NCI-H146 treated with DMSO at 0.1 percent for 48 hours (cell line): ENCODE results near the gene OSBPL5.
"Not testable (repeated sequence)": the region's sequence is repeated elsewhere in the genome, so short reads cannot be mapped to it uniquely, and the experiment has no call there.

Source experiments
- DNase-seq: peaks from one replicate; lab custom pipeline; 2025; ENCODE audit not compliant: unreplicated experiment; lab: John Stamatoyannopoulos, UW

The OSBPL5 gene

GRCh38 chr11:3183523-3183922, 18.4 kb upstream of the OSBPL5 start:
- no peak for DNase-seq

- DNase-seq: no peak
Observed at GRCh38 chr11:3182462-3182852, 17.3 kb upstream of the OSBPL5 start.

- DNase-seq: no peak
Observed at GRCh38 chr11:3181725-3182461, 16.8 kb upstream of the OSBPL5 start.

GRCh38 chr11:3180869-3181268, 15.8 kb upstream of the OSBPL5 start:
- no peak for DNase-seq

- DNase-seq: no peak
Observed at GRCh38 chr11:3178349-3178748, 13.2 kb upstream of the OSBPL5 start.

GRCh38 chr11:3177931-3178330, 12.8 kb upstream of the OSBPL5 start:
- DNase-seq: no peak

- DNase-seq: no peak
Observed at GRCh38 chr11:3176487-3176886, 11.4 kb upstream of the OSBPL5 start.

- no peak for DNase-seq
Observed at GRCh38 chr11:3175194-3175593, 10.1 kb upstream of the OSBPL5 start.

GRCh38 chr11:3174387-3174786, 9.3 kb upstream of the OSBPL5 start:
- DNase-seq: no peak

- DNase-seq: no peak
Observed at GRCh38 chr11:3173795-3174194, 8.7 kb upstream of the OSBPL5 start.

- DNase-seq: no peak
Observed at GRCh38 chr11:3171931-3172560, 6.9 kb upstream of the OSBPL5 start.

- no peak for DNase-seq
Observed at GRCh38 chr11:3170756-3171650, 5.9 kb upstream of the OSBPL5 start.

GRCh38 chr11:3170044-3170755, 5.1 kb upstream of the OSBPL5 start:
- no peak for DNase-seq

- no peak for DNase-seq
Observed at GRCh38 chr11:3169255-3170043, 4.3 kb upstream of the OSBPL5 start.

- not testable (repeated sequence) for DNase-seq
Observed at GRCh38 chr11:3168742-3169254, 3.7 kb upstream of the OSBPL5 start.

- no peak for DNase-seq
Observed at GRCh38 chr11:3167143-3168119, 2.3 kb upstream of the OSBPL5 start.

- DNase-seq: no peak
Observed at GRCh38 chr11:3166268-3167142, 1.4 kb upstream of the OSBPL5 start.

- no peak for DNase-seq
Observed at GRCh38 chr11:3165916-3166267, 782 bp upstream of the OSBPL5 start.
